Transverse colon (tissue), 4 donors: ENCODE data around the gene TRPM8.

Experiments
- CTCF ChIP-seq, 5 experiments: fragments of 200-600 bp in 3 of 5; fragments of 450-650 bp in 2 of 5; sonication (generic) in 3 of 5; IDR thresholded peaks; 1 replicate in 2 of 5; 2 replicates in 3 of 5; pipeline ENCODE4 v1.5.1; 2016 to 2017; ENCODE audit warnings: antibody characterized with exemption in 5 of 5, inconsistent platforms in 3 of 5, mild to moderate bottlenecking in 2 of 5, moderate library complexity in 1 of 5
- POLR2A ChIP-seq: fragments of 450-650 bp; IDR thresholded peaks from one replicate; pipeline ENCODE4 v1.6.1; 2016; ENCODE audit warnings: antibody characterized with exemption, mild to moderate bottlenecking, moderate library complexity
- POLR2AphosphoS5 ChIP-seq, 3 donors: sonication (generic); formaldehyde crosslinking; IDR thresholded peaks; one replicate each; pipeline ENCODE4 v1.6.1; 2016; ENCODE audit warnings: antibody characterized with exemption in 3 of 3

- TF ChIP-seq CTCF (IDR thresholded peaks at IDR 0.05) (no peak), POLR2AphosphoS5 (IDR thresholded peaks at IDR 0.05) (no peak), POLR2A (no peak)
Measured at GRCh38 chr2:234033174-234033573, 116.0 kb downstream of the TRPM8 start.
